ENCODE data around the gene TAF6L. TPM values are rescaled to one million over a fixed set of nuclear protein-coding genes. Genes with fewer than 3 reads are reported as not detected.

Gene TAF6L
- total RNA-seq, 4 donors from 2014 or later: 13.5 to 43.2 (median 21.4) TPM

- intact Hi-C loops (cut with DNase I; ENCODE audit: low total_unique reads) (loop anchor here (1.0 to 2.0 kb wide), 3 partner anchors 17 to 77 kb away; partner anchors contain the start of gene TMEM179B), in situ Hi-C loops (cut with MboI; ENCODE audit: low sequenced_read_pairs in 4 of 4) (no loop called here)
- TF ChIP-seq CTCF (IDR thresholded peaks at IDR 0.05 in 4 of 5, conservative IDR thresholded peaks at IDR 0.05 in 1 of 5) (no peak), POLR2A (IDR thresholded peaks at IDR 0.05) (no peak)
- H3K36me3 ChIP-seq: peaks cover 0 to 43% of the 10 kb centered on the region in 2 donors
- H3K9me3 ChIP-seq: no peaks in the 10 kb centered on the region
- H3K4me1 ChIP-seq: peaks cover 24 to 28% of the 10 kb centered on the region in 2 donors
- ATAC-seq: peak; percentile 7 to 23
- H3K4me3 ChIP-seq: peak overlapping the region; percentile 69 to 95 (median 78)
- no peaks in the 10 kb centered on the region for H3K27me3 ChIP-seq
- DNase-seq: no peak
- H3K27ac ChIP-seq: peak overlapping the region; percentile 91 to 98 (median 94)
Observed at GRCh38 chr11:62804310-62805075, 33.3 kb downstream of the TAF6L start.

- intact Hi-C loops (cut with DNase I; ENCODE audit: low total_unique reads): loop anchor here (1.0 to 2.0 kb wide), 3 partner anchors 18 to 76 kb away; partner anchors contain the start of gene TMEM179B
- H3K27me3 ChIP-seq: no peaks in the 10 kb centered on the region
Observed at GRCh38 chr11:62805076-62805892, 34.1 kb downstream of the TAF6L start, which contains the start of gene NXF1. NXF1 (minus strand) TSS chr11:62805440; CDS start chr11:62805356, 84 bp downstream.

GRCh38 chr11:62805961-62806441 is 34.8 kb downstream of the TAF6L start:
- H3K4me1 ChIP-seq: peaks cover 24 to 28% of the 10 kb centered on the region in 2 donors
- DNase-seq (peak in 1 of 2 donors; percentile 35), ATAC-seq (peak; percentile 45 to 51)
- peak overlapping the region; percentile 91 to 98 (median 94) for H3K27ac ChIP-seq
- H3K4me3 ChIP-seq: peak overlapping the region; percentile 62 to 95 (median 78)
- no peaks in the 10 kb centered on the region for H3K27me3 ChIP-seq
- TF ChIP-seq POLR2A (IDR thresholded peaks at IDR 0.05) (no peak), CTCF (IDR thresholded peaks at IDR 0.05 in 4 of 5, conservative IDR thresholded peaks at IDR 0.05 in 1 of 5) (no peak)
- intact Hi-C loops (cut with DNase I; ENCODE audit: low total_unique reads): loop anchor here (1.0 to 2.0 kb wide), 4 partner anchors 19 to 75 kb away; partner anchors contain the start of genes STX5, TEX54 and TMEM179B
- in situ Hi-C loops (cut with MboI; ENCODE audit: low sequenced_read_pairs in 4 of 4): no loop called here
- peaks cover 0 to 28% of the 10 kb centered on the region in 2 donors for H3K36me3 ChIP-seq
- no peaks in the 10 kb centered on the region for H3K9me3 ChIP-seq

More at GRCh38 chr11:62805076-62805892, 34.1 kb downstream of the TAF6L start, which contains the start of gene NXF1:
- Histone ChIP-seq H3K27ac (peak within 1 kb of the TSS; percentile 91 to 98 (median 94)), H3K4me3 (peak within 1 kb of the TSS; percentile 69 to 95 (median 78)), H3K36me3 (peaks cover 0 to 35% of the 10 kb centered on the region in 2 donors), H3K9me3 (no peaks in the 10 kb centered on the region), H3K4me1 (peaks cover 24 to 28% of the 10 kb centered on the region in 2 donors)
- DNase-seq: peak; percentile 91 to 95
- TF ChIP-seq CTCF (IDR thresholded peaks at IDR 0.05 in 4 of 5, conservative IDR thresholded peaks at IDR 0.05 in 1 of 5) (peak in 4 of 5 experiments; percentile 23 to 41 (median 38)), POLR2A (IDR thresholded peaks at IDR 0.05) (peak; percentile 100)
- in situ Hi-C loops (cut with MboI; ENCODE audit: low sequenced_read_pairs in 4 of 4): no loop called here
- peak; percentile 77 to 79 for ATAC-seq

- Histone ChIP-seq H3K4me3 (peak overlapping the region; percentile 62 to 95 (median 78)), H3K9me3 (no peaks in the 10 kb centered on the region), H3K27ac (peak overlapping the region; percentile 91 to 98 (median 94)), H3K36me3 (peaks cover 0 to 21% of the 10 kb centered on the region in 2 donors), H3K4me1 (peaks cover 24 to 28% of the 10 kb centered on the region in 2 donors), H3K27me3 (no peaks in the 10 kb centered on the region)
- TF ChIP-seq POLR2A (IDR thresholded peaks at IDR 0.05) (peak in 1 of 2 donors; percentile 26), CTCF (IDR thresholded peaks at IDR 0.05 in 4 of 5, conservative IDR thresholded peaks at IDR 0.05 in 1 of 5) (no peak)
- intact Hi-C loops (cut with DNase I; ENCODE audit: low total_unique reads) (loop anchor here (2.0 kb wide), 1 partner anchor 26 kb away; the partner anchor contains the start of genes STX5 and TEX54), in situ Hi-C loops (cut with MboI; ENCODE audit: low sequenced_read_pairs in 4 of 4) (no loop called here)
- DNase-seq (peak; percentile 73 to 85), ATAC-seq (peak; percentile 82 to 83)
Observed at GRCh38 chr11:62806611-62807121, 35.5 kb downstream of the TAF6L start.
